ENCODE results near the gene HECTD1.
"Not testable (repeated sequence)": the region's sequence is repeated elsewhere in the genome, so short reads cannot be mapped to it uniquely, and the experiment has no call there.

Gene HECTD1

DNA sequence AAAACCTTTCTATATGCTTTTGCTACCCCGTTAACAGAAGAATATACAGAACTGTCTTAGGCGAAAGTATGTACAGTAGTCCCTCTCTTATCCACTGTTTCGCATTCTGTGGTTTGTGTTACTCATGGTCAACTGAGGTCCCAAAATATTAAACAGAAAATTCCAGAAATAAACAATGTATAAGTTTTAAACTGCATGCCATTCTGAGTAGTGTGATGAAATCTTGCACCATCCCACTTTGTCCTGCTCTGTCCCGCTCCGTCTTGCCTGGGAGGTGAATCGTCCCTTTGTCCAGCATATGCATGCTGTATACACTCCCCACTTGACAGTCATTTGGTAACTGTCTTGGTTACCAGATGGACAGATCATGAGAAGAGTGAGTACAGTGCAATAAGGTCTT, 111.3 kb downstream of the HECTD1 start:
- no peaks in the 10 kb centered on the region for H3K9me3 Mint-ChIP-seq
- H3K4me1 Mint-ChIP-seq (ENCODE audit: low read depth), result peaks cover 10% of the 10 kb centered on the region
- peaks cover 42% of the 10 kb centered on the region for H3K36me3 Mint-ChIP-seq (ENCODE audit: low read depth)
- H3K4me3 Mint-ChIP-seq, result no peak overlapping the region
- no peaks in the 10 kb centered on the region for H3K27me3 Mint-ChIP-seq
- intact Hi-C loops (cut with micrococcal nuclease), result no loop called here
- no peak overlapping the region for H3K27ac Mint-ChIP-seq

DNA sequence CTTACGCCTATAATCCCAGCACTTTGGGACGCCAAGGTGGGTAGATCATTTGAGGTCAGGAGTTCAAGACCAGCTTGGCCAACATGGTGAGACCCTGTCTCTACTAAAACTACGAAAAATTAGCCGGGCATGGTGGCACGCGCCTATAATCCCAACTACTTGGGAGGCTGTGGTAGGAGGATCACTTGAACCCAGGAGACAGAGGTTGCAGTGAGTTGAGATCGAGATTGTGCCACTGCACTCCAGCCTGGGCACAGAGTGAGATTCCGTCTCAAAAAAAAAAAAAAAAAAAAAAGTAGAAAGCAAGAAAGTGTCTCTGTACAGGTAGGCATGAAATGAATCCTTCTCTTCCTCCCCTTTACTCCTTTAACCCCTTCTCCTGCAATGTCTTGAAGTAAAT, 111.8 kb downstream of the HECTD1 start:
- H3K9me3 Mint-ChIP-seq; H3K4me3 Mint-ChIP-seq; H3K27me3 Mint-ChIP-seq; intact Hi-C loops (cut with micrococcal nuclease); H3K27ac Mint-ChIP-seq: not testable (repeated sequence)
- Mint-ChIP-seq H3K4me1 (ENCODE audit: low read depth) (peaks cover 15% of the 10 kb centered on the region), H3K36me3 (ENCODE audit: low read depth) (peaks cover 38% of the 10 kb centered on the region)

DNA sequence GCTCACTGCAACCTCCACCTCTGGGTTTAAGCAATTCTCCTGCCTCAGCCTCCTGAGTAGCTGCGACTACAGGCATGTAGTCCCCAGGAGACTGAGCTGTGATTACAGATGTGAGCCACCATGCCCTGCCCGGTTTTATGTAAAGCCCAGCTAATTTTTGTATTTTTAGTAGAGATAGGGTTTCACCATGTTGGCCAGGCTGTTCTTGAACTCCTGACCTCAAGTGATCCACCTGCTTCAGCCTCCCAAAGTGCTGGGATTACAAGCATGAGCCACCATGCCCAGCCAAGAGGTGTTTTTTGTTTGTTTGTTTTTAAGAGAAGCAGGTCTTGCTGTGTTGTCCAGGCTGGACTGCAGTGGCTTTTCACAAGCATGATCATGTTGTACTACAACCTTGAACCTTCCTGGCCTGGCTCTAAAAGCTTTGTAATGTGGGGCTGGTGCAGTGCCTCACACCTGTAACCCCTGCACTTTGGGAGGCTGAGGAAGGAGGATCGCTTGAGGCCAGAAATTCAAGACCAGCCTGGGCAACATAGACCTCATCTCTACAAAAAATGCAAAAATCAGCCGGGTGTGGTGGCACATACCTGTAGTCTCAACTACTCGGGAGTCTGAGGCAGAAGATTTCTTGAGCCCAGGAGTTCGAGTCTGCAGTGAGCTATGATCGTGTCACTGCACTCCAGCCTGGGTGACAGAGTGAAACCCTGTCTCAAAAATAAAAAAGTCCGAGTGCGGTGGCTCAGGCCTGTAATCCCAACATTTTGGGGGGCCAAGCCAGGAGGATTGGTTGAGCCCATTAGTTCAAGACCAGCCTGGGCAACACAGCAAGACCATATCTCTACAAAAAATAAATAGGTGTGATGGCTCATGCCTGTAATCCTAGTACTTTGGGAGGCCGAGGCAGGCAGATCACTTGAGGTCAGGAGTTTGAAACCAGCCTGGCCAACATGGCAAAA, 113.4 kb downstream of the HECTD1 start:
- H3K4me3 Mint-ChIP-seq; H3K27me3 Mint-ChIP-seq; H3K27ac Mint-ChIP-seq; intact Hi-C loops (cut with micrococcal nuclease); H3K9me3 Mint-ChIP-seq: not testable (repeated sequence)
- Mint-ChIP-seq H3K4me1 (ENCODE audit: low read depth) (peaks cover 24% of the 10 kb centered on the region), H3K36me3 (ENCODE audit: low read depth) (peaks cover 22% of the 10 kb centered on the region)

DNA sequence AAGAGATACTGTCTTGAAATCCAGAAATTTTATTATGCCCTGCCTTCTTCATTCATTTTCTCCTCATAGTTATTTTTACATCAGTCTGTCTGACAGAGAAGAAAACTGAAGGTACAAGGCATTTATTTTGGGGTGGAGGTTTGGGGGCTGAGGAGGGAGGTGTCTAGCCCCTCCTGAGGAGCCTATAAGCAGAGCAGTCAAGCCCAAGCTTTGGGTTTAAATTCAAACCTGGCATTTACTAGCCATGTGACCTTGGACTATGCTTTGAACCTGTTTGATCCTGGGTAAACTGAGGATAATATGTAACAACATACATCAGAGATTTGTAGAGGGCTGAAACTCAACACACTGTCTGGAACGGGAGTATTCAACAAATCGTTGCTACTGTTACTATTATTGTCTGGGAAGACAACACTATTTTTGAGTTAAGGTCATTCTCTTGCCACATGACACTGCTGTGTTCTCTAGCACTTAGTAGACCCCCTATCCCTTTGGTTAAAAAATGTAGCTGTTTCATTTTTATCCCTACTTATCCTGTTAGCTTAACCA, 115.4 kb downstream of the HECTD1 start:
- no peaks in the 10 kb centered on the region for H3K27me3 Mint-ChIP-seq
- peaks cover 24% of the 10 kb centered on the region for H3K4me1 Mint-ChIP-seq (ENCODE audit: low read depth)
- peaks cover 6% of the 10 kb centered on the region for H3K36me3 Mint-ChIP-seq (ENCODE audit: low read depth)
- H3K4me3 Mint-ChIP-seq, result no peak overlapping the region
- H3K9me3 Mint-ChIP-seq, result no peaks in the 10 kb centered on the region
- H3K27ac Mint-ChIP-seq, result no peak overlapping the region
- intact Hi-C loops (cut with micrococcal nuclease), result no loop called here

DNA sequence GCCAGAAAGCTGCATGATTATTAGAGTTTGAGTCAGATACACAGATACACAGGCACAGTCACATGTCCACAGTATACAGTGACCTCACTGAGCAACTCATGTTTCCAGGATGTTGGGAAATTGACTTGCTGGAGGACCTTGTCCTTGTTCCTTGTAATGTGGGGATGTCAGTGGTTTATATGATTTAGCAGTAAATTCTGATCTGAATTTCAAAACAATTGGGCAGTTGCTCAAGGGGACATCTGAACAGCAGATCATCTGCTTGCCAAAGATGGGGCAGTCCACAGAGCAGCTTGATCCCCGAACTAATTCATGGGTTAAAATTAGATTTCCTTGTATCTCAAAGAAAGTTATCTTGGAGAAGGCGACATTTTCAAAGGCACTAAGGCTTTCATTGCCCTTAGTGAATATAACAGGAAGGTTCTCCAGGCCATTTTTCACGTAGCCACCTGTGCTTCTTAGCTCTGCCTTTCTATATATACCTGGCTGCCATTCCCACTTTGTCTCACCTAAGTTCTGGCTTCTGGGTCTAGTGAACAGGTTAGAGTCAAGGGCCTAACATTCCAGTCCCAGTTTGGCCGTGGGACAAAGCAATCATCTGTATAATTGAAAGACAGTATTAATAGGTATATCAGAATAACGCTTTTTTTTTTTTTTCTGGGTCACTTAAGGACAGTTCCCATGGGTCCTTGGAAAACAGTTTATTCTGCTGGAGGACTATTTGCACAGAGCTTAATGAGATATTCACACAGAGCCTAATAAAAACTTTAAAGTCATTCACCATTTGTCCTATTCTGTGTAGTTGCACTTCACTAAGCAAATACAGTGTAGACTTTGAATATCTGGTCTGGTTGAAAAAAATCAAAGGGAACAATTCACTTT, 116.5 kb downstream of the HECTD1 start:
- Mint-ChIP-seq H3K36me3 (ENCODE audit: low read depth) (no peaks in the 10 kb centered on the region), H3K9me3 (no peaks in the 10 kb centered on the region), H3K4me3 (no peak overlapping the region), H3K27ac (peak overlapping the region; percentile 59), H3K27me3 (no peaks in the 10 kb centered on the region), H3K4me1 (ENCODE audit: low read depth) (peaks cover 24% of the 10 kb centered on the region)
- intact Hi-C loops (cut with micrococcal nuclease), result no loop called here

DNA sequence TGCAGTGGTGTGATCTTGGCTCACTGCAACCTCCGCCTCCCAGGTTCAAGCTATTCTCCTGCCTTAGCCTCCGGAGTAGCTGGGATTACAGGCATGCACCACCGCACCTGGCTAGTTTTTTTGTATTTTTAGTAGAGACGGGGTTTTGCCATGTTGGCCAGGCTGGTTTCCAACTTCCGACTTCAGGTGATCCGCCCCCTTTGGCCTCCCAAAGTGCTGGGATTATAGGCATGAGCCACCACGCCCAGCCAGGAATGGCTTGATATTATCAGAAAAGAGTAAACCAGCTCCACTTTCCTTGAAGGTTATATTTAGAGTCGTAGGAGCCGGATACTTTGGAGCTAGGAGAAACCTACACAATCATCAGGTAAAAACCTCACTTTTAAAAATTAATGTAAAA, 121.1 kb downstream of the HECTD1 start:
- H3K36me3 Mint-ChIP-seq (ENCODE audit: low read depth); H3K27ac Mint-ChIP-seq; H3K9me3 Mint-ChIP-seq; H3K4me3 Mint-ChIP-seq; intact Hi-C loops (cut with micrococcal nuclease); H3K27me3 Mint-ChIP-seq: not testable (repeated sequence)
- peaks cover 16% of the 10 kb centered on the region for H3K4me1 Mint-ChIP-seq (ENCODE audit: low read depth)

DNA sequence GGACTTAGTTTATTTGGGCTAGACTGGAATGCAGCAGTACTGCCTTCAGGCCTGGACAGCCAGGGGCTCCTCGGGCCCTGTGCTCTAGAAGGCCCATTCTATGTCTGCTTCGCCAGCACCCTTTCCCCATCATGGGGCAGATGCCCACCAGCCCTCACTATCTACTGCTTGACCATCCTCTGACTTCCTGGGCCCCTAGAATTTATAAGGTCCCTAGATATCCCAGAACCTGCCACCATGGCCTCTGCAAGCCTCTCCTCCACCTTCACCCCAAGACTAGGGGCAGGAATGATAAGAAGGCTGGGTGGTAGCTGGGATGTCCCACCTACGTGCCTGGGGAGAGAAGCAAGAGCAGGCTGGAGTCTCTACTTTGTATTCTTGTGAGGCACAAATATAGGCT, 122.6 kb downstream of the HECTD1 start:
- peaks cover 6% of the 10 kb centered on the region for H3K36me3 Mint-ChIP-seq (ENCODE audit: low read depth)
- peaks cover 2% of the 10 kb centered on the region for H3K4me1 Mint-ChIP-seq (ENCODE audit: low read depth)
- no peaks in the 10 kb centered on the region for H3K9me3 Mint-ChIP-seq
- H3K27me3 Mint-ChIP-seq, result no peaks in the 10 kb centered on the region
- H3K4me3 Mint-ChIP-seq, result no peak overlapping the region
- intact Hi-C loops (cut with micrococcal nuclease), result no loop called here
- H3K27ac Mint-ChIP-seq, result no peak overlapping the region

DNA sequence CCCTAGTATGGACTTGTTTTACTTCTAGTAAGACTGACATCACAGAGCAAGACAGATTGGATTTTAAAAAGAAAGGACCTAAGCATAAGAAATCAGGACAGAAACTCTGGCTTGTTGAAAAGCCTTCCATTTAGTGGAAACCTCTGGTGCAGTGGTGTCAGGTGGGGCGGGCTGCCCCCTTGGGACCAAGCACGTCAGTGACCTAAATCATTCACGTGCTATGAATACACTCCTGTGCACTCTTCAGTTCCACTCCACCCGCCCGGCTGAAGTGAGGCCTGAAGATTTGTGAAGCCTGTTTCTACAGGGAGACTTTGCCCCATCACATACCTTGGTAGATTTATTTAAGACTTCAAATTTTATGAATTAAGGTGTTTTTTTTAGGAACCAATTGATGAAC, 123.2 kb downstream of the HECTD1 start:
- no peaks in the 10 kb centered on the region for H3K9me3 Mint-ChIP-seq
- H3K27me3 Mint-ChIP-seq, result no peaks in the 10 kb centered on the region
- H3K36me3 Mint-ChIP-seq (ENCODE audit: low read depth), result peaks cover 6% of the 10 kb centered on the region
- H3K4me1 Mint-ChIP-seq (ENCODE audit: low read depth), result no peaks in the 10 kb centered on the region
- intact Hi-C loops (cut with micrococcal nuclease), result loop anchor here (5.0 kb wide), 1 partner anchor 62 kb away; no protein-coding TSS in a partner anchor
- H3K27ac Mint-ChIP-seq, result no peak overlapping the region
- no peak overlapping the region for H3K4me3 Mint-ChIP-seq

DNA sequence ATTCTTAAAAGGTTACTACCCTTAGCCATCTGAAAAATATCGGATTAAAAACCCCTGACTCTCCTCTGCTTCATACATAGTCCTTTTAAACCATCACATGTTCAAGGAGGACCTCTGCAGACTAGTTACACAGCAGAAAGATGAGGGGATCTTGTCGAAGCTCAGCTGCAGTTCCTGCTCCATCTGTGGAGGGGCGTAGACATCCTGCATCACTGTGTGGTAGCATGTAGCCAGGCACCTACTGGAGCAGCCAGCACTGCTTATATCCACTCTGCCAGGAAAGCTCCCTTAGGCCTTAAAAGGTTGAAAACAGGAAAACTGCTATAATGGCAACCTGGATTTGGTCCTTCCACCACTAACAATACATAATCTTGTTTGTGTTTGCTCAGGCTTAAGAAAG, 123.8 kb downstream of the HECTD1 start:
- Mint-ChIP-seq H3K4me3 (no peak overlapping the region), H3K36me3 (ENCODE audit: low read depth) (peaks cover 6% of the 10 kb centered on the region), H3K27me3 (no peaks in the 10 kb centered on the region), H3K27ac (no peak overlapping the region), H3K4me1 (ENCODE audit: low read depth) (peaks cover under 1% of the 10 kb centered on the region), H3K9me3 (no peaks in the 10 kb centered on the region)
- intact Hi-C loops (cut with micrococcal nuclease), result loop anchor here (5.0 kb wide), 1 partner anchor 61 kb away; no protein-coding TSS in a partner anchor

DNA sequence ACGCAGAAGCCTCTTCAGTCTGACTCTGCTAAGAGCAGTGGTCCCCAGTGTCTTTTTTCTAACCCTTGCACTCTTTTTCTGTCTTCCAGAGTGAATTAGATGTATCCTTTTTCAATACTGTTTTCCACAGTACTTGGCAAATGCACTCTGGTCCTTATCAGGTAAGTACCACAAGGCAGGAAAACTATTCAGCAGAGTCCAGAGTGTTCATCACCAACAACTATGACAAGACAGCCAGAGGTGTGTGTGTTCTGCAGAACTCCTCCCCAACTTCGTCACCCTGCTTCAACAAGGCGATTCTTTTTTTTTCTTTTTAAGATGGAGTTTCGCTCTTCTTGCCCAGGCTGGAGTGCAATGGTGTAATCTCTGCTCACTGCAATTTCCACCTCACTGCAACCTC, 127.1 kb downstream of the HECTD1 start:
- peaks cover 6% of the 10 kb centered on the region for H3K36me3 Mint-ChIP-seq (ENCODE audit: low read depth)
- intact Hi-C loops (cut with micrococcal nuclease), result loop anchor here (5.0 kb wide), 1 partner anchor 58 kb away; no protein-coding TSS in a partner anchor
- no peaks in the 10 kb centered on the region for H3K27me3 Mint-ChIP-seq
- no peak overlapping the region for H3K4me3 Mint-ChIP-seq
- H3K27ac Mint-ChIP-seq, result no peak overlapping the region
- no peaks in the 10 kb centered on the region for H3K9me3 Mint-ChIP-seq
- peaks cover 5% of the 10 kb centered on the region for H3K4me1 Mint-ChIP-seq (ENCODE audit: low read depth)

DNA sequence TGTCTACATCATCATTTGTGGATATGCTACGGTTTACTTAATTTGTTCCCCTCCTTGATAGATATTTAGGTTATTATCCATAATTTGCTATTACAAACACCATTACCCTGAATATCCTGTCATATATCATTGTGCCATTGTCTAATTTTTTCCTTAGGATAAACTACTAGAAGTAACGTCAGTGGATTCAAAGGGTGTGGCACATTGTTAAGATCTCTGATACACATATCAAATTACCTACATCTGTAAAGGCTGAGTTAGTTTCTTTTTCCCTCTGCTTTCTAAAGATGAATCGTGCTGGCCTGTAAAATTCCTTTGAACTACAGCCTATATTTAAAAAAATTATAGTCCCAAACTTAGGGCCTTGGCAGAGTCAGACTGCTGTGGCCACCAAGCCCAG, 127.5 kb downstream of the HECTD1 start:
- H3K4me1 Mint-ChIP-seq (ENCODE audit: low read depth), result peaks cover 7% of the 10 kb centered on the region
- H3K4me3 Mint-ChIP-seq, result no peak overlapping the region
- H3K9me3 Mint-ChIP-seq, result no peaks in the 10 kb centered on the region
- no peak overlapping the region for H3K27ac Mint-ChIP-seq
- H3K36me3 Mint-ChIP-seq (ENCODE audit: low read depth), result peaks cover 9% of the 10 kb centered on the region
- H3K27me3 Mint-ChIP-seq, result no peaks in the 10 kb centered on the region
- intact Hi-C loops (cut with micrococcal nuclease), result loop anchor here (5.0 kb wide), 1 partner anchor 58 kb away; no protein-coding TSS in a partner anchor

DNA sequence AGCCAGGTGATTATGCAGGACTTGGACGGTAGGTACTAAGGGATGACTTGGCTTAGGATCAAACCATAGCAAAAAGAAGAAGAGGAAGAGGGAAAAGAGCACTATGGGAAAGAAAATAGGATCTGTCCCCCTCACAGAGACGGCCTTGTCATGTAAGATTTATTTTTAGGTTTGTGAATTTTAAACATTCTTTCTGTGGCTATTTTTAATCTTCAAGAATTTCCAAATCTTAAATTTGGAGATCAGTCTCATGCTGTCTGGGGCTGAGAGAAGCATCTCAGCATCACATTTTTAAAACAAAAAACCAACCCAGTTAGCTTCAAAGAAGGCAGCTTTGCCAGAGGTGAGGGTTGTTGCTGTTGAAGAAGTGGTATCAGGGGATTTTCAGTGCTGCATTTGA, 128.8 kb downstream of the HECTD1 start:
- no peak overlapping the region for H3K4me3 Mint-ChIP-seq
- H3K27ac Mint-ChIP-seq, result no peak overlapping the region
- no peaks in the 10 kb centered on the region for H3K9me3 Mint-ChIP-seq
- H3K27me3 Mint-ChIP-seq, result no peaks in the 10 kb centered on the region
- peaks cover 14% of the 10 kb centered on the region for H3K36me3 Mint-ChIP-seq (ENCODE audit: low read depth)
- intact Hi-C loops (cut with micrococcal nuclease), result no loop called here
- H3K4me1 Mint-ChIP-seq (ENCODE audit: low read depth), result peaks cover 11% of the 10 kb centered on the region

DNA sequence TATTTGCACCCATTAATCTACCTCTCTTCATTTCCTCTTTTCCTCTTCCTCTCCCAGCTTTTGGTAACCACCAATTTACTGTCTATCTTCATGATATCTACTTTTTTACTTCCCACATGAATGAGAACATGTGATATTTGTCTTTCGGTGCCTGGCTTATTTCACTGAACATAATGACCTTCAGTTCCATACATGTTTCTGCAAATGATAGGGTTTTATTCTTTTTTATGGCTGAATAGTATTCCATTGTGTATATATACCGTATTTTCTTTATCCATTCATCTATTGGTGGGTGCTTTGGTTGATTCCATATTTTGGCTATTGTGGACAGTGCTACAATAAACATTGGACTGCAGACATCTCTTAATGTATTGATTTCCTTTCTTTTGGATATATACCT, 132.4 kb downstream of the HECTD1 start:
- no peak overlapping the region for H3K27ac Mint-ChIP-seq

DNA sequence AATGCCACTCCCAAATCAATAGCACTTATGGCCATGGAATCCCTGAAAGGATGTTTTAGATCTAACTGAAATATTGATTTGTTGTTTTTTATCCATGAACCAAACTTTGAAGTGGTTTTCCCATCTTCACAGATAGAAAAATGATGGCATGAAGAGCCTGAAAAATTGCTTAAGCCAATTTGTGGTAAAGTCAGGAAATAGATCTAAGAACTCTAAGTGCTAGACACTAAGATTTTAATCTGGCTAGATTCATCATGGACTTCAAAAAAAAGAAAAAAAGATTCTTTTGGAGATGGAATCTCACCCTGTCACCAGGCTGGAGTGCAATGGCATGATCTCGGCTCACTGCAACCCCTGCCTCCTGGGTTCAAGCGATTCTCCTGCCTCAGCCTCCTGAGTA, 136.4 kb downstream of the HECTD1 start:
- H3K4me1 Mint-ChIP-seq (ENCODE audit: low read depth), result peaks cover 6% of the 10 kb centered on the region
- intact Hi-C loops (cut with micrococcal nuclease), result no loop called here
- H3K27ac Mint-ChIP-seq, result no peak overlapping the region
- no peak overlapping the region for H3K4me3 Mint-ChIP-seq
- no peaks in the 10 kb centered on the region for H3K9me3 Mint-ChIP-seq
- H3K27me3 Mint-ChIP-seq, result no peaks in the 10 kb centered on the region
- H3K36me3 Mint-ChIP-seq (ENCODE audit: low read depth), result peaks cover 11% of the 10 kb centered on the region

More for the DNA sequence above, 132.4 kb downstream of the HECTD1 start:
- H3K27me3 Mint-ChIP-seq, result no peaks in the 10 kb centered on the region
- intact Hi-C loops (cut with micrococcal nuclease), result no loop called here
- peaks cover 11% of the 10 kb centered on the region for H3K4me1 Mint-ChIP-seq (ENCODE audit: low read depth)
- H3K36me3 Mint-ChIP-seq (ENCODE audit: low read depth), result peaks cover 11% of the 10 kb centered on the region
- H3K9me3 Mint-ChIP-seq, result no peaks in the 10 kb centered on the region
- no peak overlapping the region for H3K4me3 Mint-ChIP-seq

Data from dendritic cell treated with granulocyte-macrophage colony-stimulating factor and Interleukin-4, amounts not matched to agents 40 ng/mL and 50 ng/mL, for 4 days (primary cell).